Measurements from ENCODE around the gene EEF1E1. TPM values are rescaled to one million over a fixed set of nuclear protein-coding genes. Genes with fewer than 3 reads are reported as not detected.

The EEF1E1 gene
- total RNA-seq (28.2 TPM), polyA plus RNA-seq (21.6 TPM)

DNA sequence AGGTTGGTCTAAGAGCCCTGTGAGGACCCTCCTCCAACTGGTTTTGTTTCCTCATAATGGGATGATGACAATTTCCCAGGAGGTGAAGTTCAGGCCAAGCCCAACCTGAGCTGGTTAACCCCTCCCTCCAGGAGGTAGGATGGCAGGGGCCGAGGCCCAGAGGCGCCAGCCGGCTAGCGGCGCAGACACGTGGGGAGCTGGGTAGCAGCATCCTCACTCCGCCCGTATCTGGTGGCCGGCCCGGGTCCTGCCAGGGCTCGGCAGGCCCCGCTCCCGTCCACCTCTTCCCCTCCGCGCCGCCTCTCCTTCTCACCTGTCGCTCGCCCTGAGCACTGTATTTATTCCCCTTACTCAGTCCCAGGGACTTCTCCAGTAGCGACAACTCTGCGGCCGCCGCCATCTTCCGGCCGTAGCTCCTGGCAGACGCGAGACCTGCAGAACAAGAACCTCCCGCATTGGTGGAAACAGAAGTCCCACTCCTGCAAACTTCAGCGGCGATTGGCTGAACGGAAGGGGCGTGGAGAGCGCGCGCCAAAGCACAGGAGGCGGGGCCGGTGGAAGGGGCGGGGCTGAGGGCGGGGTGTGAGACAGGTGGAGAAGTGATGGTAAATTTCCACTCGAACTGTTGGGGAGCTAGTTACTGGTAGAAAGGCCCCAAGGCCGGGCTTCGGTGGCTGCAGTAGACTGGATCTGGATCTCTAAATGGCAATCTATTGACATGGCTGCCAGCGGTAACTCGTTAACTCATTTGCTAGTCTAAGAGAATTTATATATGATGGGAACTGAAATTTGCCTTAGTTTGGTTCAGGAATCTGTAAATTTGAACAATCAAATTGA is at the start of gene EEF1E1:
EEF1E1 (minus strand) TSS at position 427 of the 837 bp plus-strand sequence; CDS start at position 400, 27 bp downstream.
- no peaks in the 10 kb centered on the region for H3K4me1 ChIP-seq (ENCODE audit: insufficient read depth)
- H3K27ac ChIP-seq (ENCODE audit: low read depth): no peak within 1 kb of the TSS
- 1% methylated on average over 43 of the region's 43 CpGs for WGBS
- H3K36me3 ChIP-seq (ENCODE audit: insufficient read depth): no peaks in the 10 kb centered on the region
- H3K4me3 ChIP-seq (ENCODE audit: low read depth, low read length): peak within 1 kb of the TSS; percentile 71
- DNase-seq (ENCODE audit: extremely low spot score): peak; percentile 89

DNA sequence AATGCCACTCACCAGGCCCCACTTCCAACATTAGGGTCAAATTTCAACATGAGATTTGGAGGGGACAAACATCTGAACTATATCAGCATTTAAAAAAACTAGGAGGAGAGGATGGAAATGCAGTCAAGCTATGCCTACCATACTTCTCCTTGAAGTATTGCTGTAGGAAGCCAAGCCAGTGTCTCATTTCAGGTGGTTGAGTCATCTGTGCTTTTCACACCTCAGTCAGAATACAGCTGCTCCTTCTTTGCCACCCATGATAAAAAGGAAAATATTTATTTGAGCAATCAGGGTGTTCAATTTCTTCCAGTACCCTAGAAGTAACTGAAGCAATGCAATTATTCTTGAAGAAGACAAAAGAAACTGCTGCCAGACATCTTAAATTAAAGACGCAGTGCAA is 47.0 kb upstream of the EEF1E1 start:
- Histone ChIP-seq H3K36me3 (ENCODE audit: insufficient read depth) (no peaks in the 10 kb centered on the region), H3K27ac (ENCODE audit: low read depth) (no peak overlapping the region), H3K4me3 (ENCODE audit: low read depth, low read length) (no peak overlapping the region), H3K4me1 (ENCODE audit: insufficient read depth) (no peaks in the 10 kb centered on the region)
- 87% methylated on average over 1 of the region's 1 CpG for WGBS
- no peak for DNase-seq (ENCODE audit: extremely low spot score)

DNA sequence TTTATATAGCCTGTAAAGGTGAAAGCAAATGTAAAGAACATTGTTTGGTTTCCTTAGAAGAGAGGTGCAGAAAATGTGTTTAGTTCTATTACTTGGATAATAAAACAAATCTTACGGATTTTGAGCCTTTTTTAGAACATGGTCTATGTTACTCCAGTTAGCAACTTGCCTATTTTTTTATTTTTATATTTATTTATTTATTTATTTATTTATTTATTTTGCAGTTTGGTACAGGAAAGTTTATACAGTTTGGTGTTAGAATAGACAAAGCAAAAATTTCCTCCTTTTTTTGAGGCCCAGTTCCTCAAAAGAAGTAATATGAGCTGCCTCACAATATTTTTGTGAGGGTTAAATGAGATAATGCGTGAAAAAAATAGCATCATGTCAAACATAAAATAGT is 41.6 kb upstream of the EEF1E1 start:
- WGBS: 87% methylated on average over 2 of the region's 2 CpGs
- Histone ChIP-seq H3K4me3 (ENCODE audit: low read depth, low read length) (no peak overlapping the region), H3K27ac (ENCODE audit: low read depth) (no peak overlapping the region), H3K4me1 (ENCODE audit: insufficient read depth) (no peaks in the 10 kb centered on the region), H3K36me3 (ENCODE audit: insufficient read depth) (no peaks in the 10 kb centered on the region)
- DNase-seq (ENCODE audit: extremely low spot score): no peak

DNA sequence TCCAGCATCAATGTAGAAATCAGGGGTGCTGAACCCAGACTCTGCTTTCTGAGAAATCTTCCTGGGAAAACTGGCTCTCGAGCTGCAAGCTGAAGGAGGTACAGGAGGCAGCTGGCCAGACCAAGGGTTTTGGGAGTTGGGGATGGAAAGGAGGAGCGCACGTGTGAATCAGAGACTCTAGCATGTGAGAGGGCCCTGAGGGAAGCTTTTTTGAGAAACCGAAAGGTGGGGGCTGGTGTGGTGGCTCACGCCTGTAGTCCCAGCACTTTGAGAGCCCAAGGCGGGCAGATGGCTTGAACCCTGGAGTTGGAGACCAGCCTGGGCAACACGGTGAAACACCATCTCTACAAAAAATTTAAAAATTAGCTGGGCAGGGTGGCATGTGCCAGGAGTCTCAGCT is 37.1 kb upstream of the EEF1E1 start:
- Histone ChIP-seq H3K27ac (ENCODE audit: low read depth) (no peak overlapping the region), H3K4me1 (ENCODE audit: insufficient read depth) (no peaks in the 10 kb centered on the region), H3K36me3 (ENCODE audit: insufficient read depth) (no peaks in the 10 kb centered on the region), H3K4me3 (ENCODE audit: low read depth, low read length) (no peak overlapping the region)
- 89% methylated on average over 7 of the region's 7 CpGs for WGBS
- no peak for DNase-seq (ENCODE audit: extremely low spot score)

DNA sequence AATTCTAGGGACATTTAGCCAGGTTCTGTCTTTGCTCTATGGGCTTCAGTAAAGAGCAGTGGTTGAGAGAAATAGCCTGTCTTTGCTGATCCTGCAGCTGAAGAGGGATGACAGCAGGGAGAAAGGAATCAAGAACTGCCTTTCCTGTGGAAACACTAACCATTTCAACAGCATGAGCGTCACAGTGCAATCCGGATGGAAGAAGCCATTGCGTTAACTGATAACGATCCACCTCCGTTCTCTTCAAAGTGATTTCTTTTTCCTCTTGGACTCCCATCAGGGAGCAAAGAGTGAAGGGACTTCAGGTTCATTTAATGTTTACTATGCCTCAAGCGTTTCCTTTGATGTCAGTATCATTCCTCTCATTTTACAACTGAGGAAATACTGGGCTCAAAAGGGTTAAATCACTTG is 35.2 kb upstream of the EEF1E1 start:
- WGBS: 20% methylated on average over 6 of the region's 6 CpGs
- H3K4me1 ChIP-seq (ENCODE audit: insufficient read depth): no peaks in the 10 kb centered on the region
- no peak overlapping the region for H3K27ac ChIP-seq (ENCODE audit: low read depth)
- H3K36me3 ChIP-seq (ENCODE audit: insufficient read depth): no peaks in the 10 kb centered on the region
- DNase-seq (ENCODE audit: extremely low spot score): no peak
- H3K4me3 ChIP-seq (ENCODE audit: low read depth, low read length): no peak overlapping the region

DNA sequence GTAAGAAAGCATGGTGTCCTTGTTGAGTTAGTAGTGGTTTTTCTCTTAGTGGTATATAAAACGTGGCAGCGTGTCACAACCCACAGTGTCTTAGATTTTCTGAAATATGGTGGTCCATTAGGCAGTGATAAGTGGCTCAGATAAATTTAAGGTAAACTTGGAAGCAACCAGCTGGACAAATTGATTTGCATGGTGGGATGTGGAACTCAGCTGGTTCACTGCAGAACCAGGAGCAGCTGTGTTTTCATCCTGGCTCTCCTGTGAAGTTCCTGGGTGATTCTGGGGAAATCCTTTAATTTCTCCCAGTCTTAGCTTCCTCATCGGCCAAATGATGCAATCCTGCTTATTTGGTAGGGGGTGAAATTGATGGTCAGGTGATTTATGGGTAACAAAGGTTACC is 32.9 kb upstream of the EEF1E1 start:
- no peaks in the 10 kb centered on the region for H3K36me3 ChIP-seq (ENCODE audit: insufficient read depth)
- 77% methylated on average over 3 of the region's 3 CpGs for WGBS
- DNase-seq (ENCODE audit: extremely low spot score): no peak
- no peak overlapping the region for H3K27ac ChIP-seq (ENCODE audit: low read depth)
- no peaks in the 10 kb centered on the region for H3K4me1 ChIP-seq (ENCODE audit: insufficient read depth)
- H3K4me3 ChIP-seq (ENCODE audit: low read depth, low read length): no peak overlapping the region

DNA sequence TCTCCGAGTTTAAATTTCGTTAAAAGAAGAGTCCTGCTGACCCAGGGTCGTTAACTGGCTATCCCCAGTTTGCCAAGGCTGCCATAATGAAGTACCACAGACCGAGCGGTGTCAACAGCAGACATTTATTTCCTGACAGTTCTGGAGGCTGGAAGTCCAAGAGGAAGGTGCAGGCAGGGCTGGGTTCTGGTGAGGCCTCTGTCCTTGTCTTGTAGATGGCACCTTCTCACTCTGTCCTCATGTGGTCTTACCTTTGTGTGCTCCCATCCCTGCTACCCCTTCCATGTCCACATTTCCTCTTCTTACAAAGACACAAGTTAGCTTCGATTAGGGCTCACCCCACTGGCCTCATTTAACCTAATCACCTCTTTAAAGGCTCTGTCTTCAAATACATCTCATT is 29.8 kb upstream of the EEF1E1 start:
- 76% methylated on average over 6 of the region's 6 CpGs for WGBS

DNA sequence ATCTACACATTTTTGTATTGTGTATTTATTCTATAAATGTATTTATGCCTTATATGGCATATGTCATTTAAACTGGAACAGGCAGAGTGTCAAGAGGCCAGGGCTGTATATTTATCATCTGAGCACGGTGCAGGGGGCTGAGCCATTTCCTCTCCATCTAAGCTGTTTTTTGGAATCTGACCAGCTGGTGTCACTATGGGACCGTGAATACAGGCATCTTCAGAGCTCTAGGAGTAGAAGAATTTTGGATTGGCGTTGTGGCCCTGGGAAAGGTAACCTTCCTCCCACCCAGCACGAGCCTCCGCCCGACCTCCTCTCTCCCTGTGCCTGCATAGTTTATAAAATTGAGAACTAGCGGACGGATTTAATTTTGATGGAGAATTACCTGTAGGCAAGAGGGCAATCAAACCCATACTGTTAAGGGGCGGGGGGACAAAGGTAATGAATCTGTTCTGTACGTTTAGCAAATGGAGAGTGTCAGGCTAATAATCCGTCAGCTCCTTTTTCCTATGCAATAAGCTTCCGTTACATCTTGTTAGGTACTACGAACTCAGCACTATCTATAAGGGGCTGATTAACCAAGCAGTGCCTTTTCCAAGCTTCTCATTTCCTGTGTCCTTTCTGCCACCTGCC is 29.0 kb upstream of the EEF1E1 start:
- no peaks in the 10 kb centered on the region for H3K36me3 ChIP-seq (ENCODE audit: insufficient read depth)
- no peak overlapping the region for H3K4me3 ChIP-seq (ENCODE audit: low read depth, low read length)
- 29% methylated on average over 13 of the region's 13 CpGs for WGBS
- DNase-seq (ENCODE audit: extremely low spot score): peak; percentile 18
- no peaks in the 10 kb centered on the region for H3K4me1 ChIP-seq (ENCODE audit: insufficient read depth)
- H3K27ac ChIP-seq (ENCODE audit: low read depth): no peak overlapping the region

More for the DNA sequence above, 29.8 kb upstream of the EEF1E1 start:
- DNase-seq (ENCODE audit: extremely low spot score): no peak
- no peaks in the 10 kb centered on the region for H3K4me1 ChIP-seq (ENCODE audit: insufficient read depth)
- no peaks in the 10 kb centered on the region for H3K36me3 ChIP-seq (ENCODE audit: insufficient read depth)
- no peak overlapping the region for H3K4me3 ChIP-seq (ENCODE audit: low read depth, low read length)
- H3K27ac ChIP-seq (ENCODE audit: low read depth): no peak overlapping the region

DNA sequence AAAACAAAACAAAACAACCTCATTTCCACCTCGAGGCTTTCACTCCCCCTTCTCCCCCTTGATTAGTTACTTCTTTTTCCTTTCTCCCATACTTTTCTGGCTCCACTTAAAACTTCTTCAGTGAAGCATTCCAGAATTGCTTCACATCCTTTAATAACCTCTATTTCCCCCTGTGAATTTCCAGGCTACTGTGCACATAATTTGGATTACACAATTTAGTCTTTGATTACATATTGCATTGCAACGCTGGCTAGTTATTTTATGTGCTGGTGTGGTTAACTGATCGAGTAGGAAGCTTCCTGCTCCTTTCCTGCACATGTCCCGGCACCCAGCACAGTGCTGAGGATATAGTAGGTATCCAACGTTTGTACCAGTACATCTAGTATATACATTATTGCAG is 28.1 kb upstream of the EEF1E1 start:
- WGBS: 50% methylated on average over 5 of the region's 5 CpGs
- H3K4me1 ChIP-seq (ENCODE audit: insufficient read depth): no peaks in the 10 kb centered on the region
- no peak for DNase-seq (ENCODE audit: extremely low spot score)
- H3K36me3 ChIP-seq (ENCODE audit: insufficient read depth): no peaks in the 10 kb centered on the region
- no peak overlapping the region for H3K4me3 ChIP-seq (ENCODE audit: low read depth, low read length)
- H3K27ac ChIP-seq (ENCODE audit: low read depth): no peak overlapping the region

DNA sequence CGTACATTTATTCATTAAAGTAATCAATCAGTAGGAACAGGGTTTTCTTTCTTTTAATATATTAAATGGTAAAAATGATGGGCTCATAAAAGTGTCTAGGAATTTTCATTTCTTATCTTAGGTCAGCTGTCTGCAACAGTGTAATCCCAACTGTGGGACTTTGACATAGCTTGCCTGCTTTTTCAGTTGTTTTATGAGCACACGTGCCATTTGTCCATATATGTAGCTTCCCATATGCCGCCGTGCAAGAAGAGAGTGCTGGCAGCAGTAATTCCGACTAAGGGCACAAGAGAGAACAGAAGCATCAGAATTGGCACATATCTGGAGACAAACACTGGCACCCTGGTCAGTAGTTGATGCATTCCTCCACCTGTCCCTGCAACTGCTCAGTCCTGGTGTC is 20.9 kb upstream of the EEF1E1 start:
- H3K4me3 ChIP-seq (ENCODE audit: low read depth, low read length): no peak overlapping the region
- no peaks in the 10 kb centered on the region for H3K36me3 ChIP-seq (ENCODE audit: insufficient read depth)
- 26% methylated on average over 5 of the region's 5 CpGs for WGBS
- no peak overlapping the region for H3K27ac ChIP-seq (ENCODE audit: low read depth)
- no peak for DNase-seq (ENCODE audit: extremely low spot score)
- no peaks in the 10 kb centered on the region for H3K4me1 ChIP-seq (ENCODE audit: insufficient read depth)

DNA sequence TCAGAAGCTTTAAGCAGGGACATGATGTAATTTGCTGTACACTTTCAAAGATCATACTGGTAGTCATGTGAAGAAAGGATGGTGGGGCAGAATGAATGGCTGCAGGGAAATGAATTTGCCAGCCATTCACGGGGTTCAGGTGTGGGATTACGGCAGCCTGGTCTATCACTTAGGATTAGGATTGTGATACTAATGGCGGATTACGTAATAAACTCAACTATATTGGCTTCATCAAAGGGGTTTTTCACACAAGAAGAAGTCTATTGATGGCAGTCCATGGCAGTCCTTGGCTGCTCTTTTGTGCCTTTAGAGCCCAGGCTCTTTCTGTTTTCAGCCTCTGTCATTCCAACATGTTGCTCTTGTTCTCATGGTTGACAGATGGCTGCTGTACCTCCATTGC is 12.6 kb upstream of the EEF1E1 start:
- DNase-seq (ENCODE audit: extremely low spot score): no peak
- Histone ChIP-seq H3K36me3 (ENCODE audit: insufficient read depth) (no peaks in the 10 kb centered on the region), H3K4me1 (ENCODE audit: insufficient read depth) (no peaks in the 10 kb centered on the region), H3K27ac (ENCODE audit: low read depth) (no peak overlapping the region), H3K4me3 (ENCODE audit: low read depth, low read length) (no peak overlapping the region)
- 82% methylated on average over 4 of the region's 4 CpGs for WGBS

DNA sequence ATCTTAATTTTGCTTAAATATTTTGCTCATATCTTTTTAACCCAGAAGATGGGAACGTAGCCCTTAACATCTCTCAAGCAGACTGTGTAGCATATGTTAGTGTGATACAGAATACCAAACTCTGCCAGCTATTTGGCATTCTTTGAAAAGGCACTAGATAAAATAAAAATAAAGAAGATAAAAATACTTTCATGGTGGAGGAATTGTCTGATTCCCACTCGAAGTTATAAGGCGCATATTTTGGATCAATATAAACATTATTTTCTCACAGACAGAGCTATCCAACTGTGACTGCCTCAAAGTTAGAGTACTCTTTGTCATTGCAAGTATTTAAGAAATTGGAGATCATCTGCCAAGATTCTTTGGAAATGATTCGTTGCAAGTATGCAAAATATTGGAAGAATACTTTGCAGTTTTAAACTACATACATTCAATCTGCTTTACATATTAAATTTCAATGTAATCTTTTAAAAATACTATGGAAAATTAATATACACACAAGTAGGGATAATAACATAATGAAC is 10.8 kb upstream of the EEF1E1 start:
- no peak overlapping the region for H3K27ac ChIP-seq (ENCODE audit: low read depth)
- no peaks in the 10 kb centered on the region for H3K4me1 ChIP-seq (ENCODE audit: insufficient read depth)
- H3K4me3 ChIP-seq (ENCODE audit: low read depth, low read length): no peak overlapping the region
- DNase-seq (ENCODE audit: extremely low spot score): no peak
- no peaks in the 10 kb centered on the region for H3K36me3 ChIP-seq (ENCODE audit: insufficient read depth)
- 51% methylated on average over 4 of the region's 4 CpGs for WGBS

DNA sequence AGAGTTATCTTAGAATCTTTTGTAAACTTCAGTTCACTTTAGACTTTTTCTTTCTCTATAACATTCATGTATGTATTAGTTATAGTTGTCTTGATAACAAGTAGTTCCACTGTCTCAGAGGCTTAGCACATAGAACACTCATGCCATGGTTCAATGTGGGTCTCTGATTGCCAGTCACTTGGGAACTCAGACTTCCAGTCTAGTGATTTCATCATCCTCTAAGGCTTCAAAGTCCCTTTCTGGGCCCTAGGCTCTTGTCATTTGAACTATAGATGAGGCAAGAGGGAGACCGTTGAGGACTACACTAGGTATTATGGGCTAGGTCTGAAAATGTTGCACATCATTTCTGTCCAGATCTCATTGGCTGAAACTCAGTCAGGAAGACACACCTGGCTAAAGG is 8.4 kb upstream of the EEF1E1 start:
- Histone ChIP-seq H3K36me3 (ENCODE audit: insufficient read depth) (no peaks in the 10 kb centered on the region), H3K4me3 (ENCODE audit: low read depth, low read length) (no peak overlapping the region), H3K4me1 (ENCODE audit: insufficient read depth) (no peaks in the 10 kb centered on the region), H3K27ac (ENCODE audit: low read depth) (no peak overlapping the region)
- no peak for DNase-seq (ENCODE audit: extremely low spot score)
- WGBS: 88% methylated on average over 1 of the region's 1 CpG

DNA sequence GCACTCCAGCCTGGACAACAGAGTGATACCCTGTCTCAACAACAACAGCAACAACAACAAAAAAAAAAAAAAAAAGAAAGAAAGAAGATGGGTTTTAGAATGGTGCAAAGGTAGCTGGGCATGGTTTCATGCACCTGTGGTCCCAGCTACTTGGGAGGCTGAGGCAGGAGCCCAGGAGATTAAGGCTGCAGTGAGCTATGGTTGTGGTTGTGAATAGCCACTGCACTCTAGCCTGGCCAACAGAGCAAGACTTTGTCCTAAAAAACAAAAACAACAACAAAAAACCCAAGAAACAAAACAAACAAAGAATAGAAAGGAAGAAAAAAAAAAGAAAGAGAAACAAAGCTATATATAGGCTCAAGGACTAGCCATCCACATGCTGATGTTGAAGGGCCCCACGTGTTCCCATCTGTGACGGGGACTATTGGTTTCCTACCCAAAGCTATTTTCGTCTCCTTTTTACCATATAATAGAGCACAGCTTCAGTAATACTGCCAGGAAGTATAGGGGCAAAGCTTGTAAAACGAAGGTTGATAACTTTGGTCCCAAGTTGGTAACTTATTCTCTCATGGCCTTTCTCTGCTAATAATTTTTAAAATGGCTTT is 7.9 kb upstream of the EEF1E1 start:
- Histone ChIP-seq H3K27ac (ENCODE audit: low read depth) (no peak overlapping the region), H3K4me1 (ENCODE audit: insufficient read depth) (no peaks in the 10 kb centered on the region), H3K36me3 (ENCODE audit: insufficient read depth) (no peaks in the 10 kb centered on the region), H3K4me3 (ENCODE audit: low read depth, low read length) (no peak overlapping the region)
- DNase-seq (ENCODE audit: extremely low spot score): no peak
- WGBS: 65% methylated on average over 4 of the region's 4 CpGs

All from urinary bladder (tissue), 4 donors.